Measurements from ENCODE around the gene MAPK11.
A peak's percentile ranks its signal among the peaks of the same experiment; 100 is the strongest.

MAPK11 gene

GRCh38 chr22:50248196-50249081 is 21.7 kb downstream of the MAPK11 start:
- DNase-seq (ENCODE audit: low spot score), result no peak

- peak; percentile 15 for DNase-seq (ENCODE audit: low spot score)
These were observed 22.4 kb downstream of the MAPK11 start for GRCh38 chr22:50247748-50248147.

GRCh38 chr22:50246242-50247175 is 23.7 kb downstream of the MAPK11 start:
- no peak for DNase-seq (ENCODE audit: low spot score)

- no peak for DNase-seq (ENCODE audit: low spot score)
These were observed 24.7 kb downstream of the MAPK11 start for GRCh38 chr22:50245214-50246072.

GRCh38 chr22:50244420-50245213 is 25.6 kb downstream of the MAPK11 start, which contains the start of gene TUBGCP6:
TUBGCP6 (minus strand) TSS chr22:50245023; CDS start chr22:50244459, 564 bp downstream.
- DNase-seq (ENCODE audit: low spot score), result peak; percentile 94

- DNase-seq (ENCODE audit: low spot score), result no peak
These were observed 26.3 kb downstream of the MAPK11 start for GRCh38 chr22:50243685-50244419.

GRCh38 chr22:50242406-50242949 is 27.7 kb downstream of the MAPK11 start:
- DNase-seq (ENCODE audit: low spot score), result no peak

GRCh38 chr22:50238755-50239154 is 31.4 kb downstream of the MAPK11 start:
- no peak for DNase-seq (ENCODE audit: low spot score)

- peak; percentile 14 for DNase-seq (ENCODE audit: low spot score)
These were observed 33.3 kb downstream of the MAPK11 start for GRCh38 chr22:50236731-50237409.

- DNase-seq (ENCODE audit: low spot score), result no peak
These were observed 37.0 kb downstream of the MAPK11 start for GRCh38 chr22:50233223-50233622.

- DNase-seq (ENCODE audit: low spot score), result no peak
These were observed 37.6 kb downstream of the MAPK11 start for GRCh38 chr22:50232481-50233151.

GRCh38 chr22:50229370-50229769 is 40.8 kb downstream of the MAPK11 start:
- no peak for DNase-seq (ENCODE audit: low spot score)

- DNase-seq (ENCODE audit: low spot score), result no peak
These were observed 41.8 kb downstream of the MAPK11 start for GRCh38 chr22:50228366-50228765.

- no peak for DNase-seq (ENCODE audit: low spot score)
These were observed 42.5 kb downstream of the MAPK11 start for GRCh38 chr22:50227579-50228215.

GRCh38 chr22:50226875-50227165 is 43.4 kb downstream of the MAPK11 start:
- DNase-seq (ENCODE audit: low spot score), result no peak

GRCh38 chr22:50226063-50226874 is 43.9 kb downstream of the MAPK11 start:
- DNase-seq (ENCODE audit: low spot score), result no peak

GRCh38 chr22:50225200-50225969 is 44.8 kb downstream of the MAPK11 start:
- no peak for DNase-seq (ENCODE audit: low spot score)

Data from hematopoietic multipotent progenitor cell treated with erythropoietin and hydrocortisone succinate and interleukin-3 and kit ligand, for 15 days (in vitro differentiated cells).